MCF 10A (cell line): ENCODE data around the gene CTTNBP2. TPM values are rescaled to one million over a fixed set of nuclear protein-coding genes. Genes with fewer than 3 reads are reported as not detected.

Experiments
- BruUV-seq: library from RNA; stranded (reverse); fragments of 400-500 nt; replicated peaks from 2 replicates; lab custom pipeline; 2021; lab: Mats Ljungman, UMichigan
- CTCF ChIA-PET: fragments of 300-600 bp; sonication (Branson Sonifier 250); formaldehyde crosslinking; extraction: SDS; loops from one replicate; lab custom pipeline; 2021; ENCODE audit warnings: antibody characterized with exemption, inconsistent platforms; lab: Yijun Ruan, JAX
- POLR2A ChIA-PET: fragments of 300-600, 350-650 bp; sonication (Branson Sonifier 250); formaldehyde crosslinking; extraction: SDS; loops from one replicate; lab custom pipeline; 2020; ENCODE audit warnings: antibody characterized with exemption, inconsistent platforms; lab: Yijun Ruan, JAX
- DNase-seq: peaks from one replicate; pipeline ENCODE4 v3.0.0-alpha.2; 2018; ENCODE audit not compliant: unreplicated experiment
- H3K27ac Mint-ChIP-seq: one replicate; pipeline ENCODE4 v1.8.0; 2022; ENCODE audit warnings: mild to moderate bottlenecking, low read depth, mixed read lengths; ENCODE audit not compliant: unreplicated experiment
- H3K27me3 Mint-ChIP-seq: one replicate; pipeline ENCODE4 v1.8.0; 2022; ENCODE audit warnings: mixed read lengths; ENCODE audit not compliant: insufficient read depth, unreplicated experiment
- H3K36me3 Mint-ChIP-seq: one replicate; pipeline ENCODE4 v1.8.0; 2022; ENCODE audit warnings: mild to moderate bottlenecking, moderate library complexity, mixed read lengths; ENCODE audit not compliant: insufficient read depth, unreplicated experiment
- H3K4me1 Mint-ChIP-seq: one replicate; pipeline ENCODE4 v1.8.0; 2022; ENCODE audit warnings: mixed read lengths; ENCODE audit not compliant: insufficient read depth, unreplicated experiment
- H3K4me3 Mint-ChIP-seq: one replicate; pipeline ENCODE4 v1.8.0; 2022; ENCODE audit warnings: mild to moderate bottlenecking, moderate library complexity, mixed read lengths; ENCODE audit not compliant: unreplicated experiment
- H3K9me3 Mint-ChIP-seq: one replicate; pipeline ENCODE4 v1.8.0; 2022; ENCODE audit warnings: mixed read lengths; ENCODE audit not compliant: unreplicated experiment
- intact Hi-C: fragments of 100-400 bp; cut with micrococcal nuclease; formaldehyde crosslinking; loops from 2 replicates; pipeline ENCODE4 v1.14.1; 2022
- total RNA-seq: library from RNA; stranded (reverse); gene quantifications from 2 replicates; pipeline ENCODE4 v1.2.3, GENCODE V29; 2022
- TF ChIP-seq, protein P1 (sequence below): fragments of 200-600 bp; IDR thresholded peaks from one replicate; pipeline ENCODE4 v1.8.0; 2022; ENCODE audit warnings: antibody characterized with exemption, mild to moderate bottlenecking; ENCODE audit not compliant: unreplicated experiment

The CTTNBP2 gene
- total RNA-seq, 1 experiment from 2014 or later = 0.98 TPM

- Mint-ChIP-seq H3K9me3 (no peaks in the 10 kb centered on the region), H3K4me3 (no peak overlapping the region), H3K36me3 (no peaks in the 10 kb centered on the region), H3K4me1 (no peaks in the 10 kb centered on the region), H3K27ac (no peak overlapping the region), H3K27me3 (peaks cover 21% of the 10 kb centered on the region)
- intact Hi-C loops = no loop called here
- no peak for DNase-seq
- CTCF ChIA-PET = interaction anchor here (0.6 to 1.2 kb wide), 3 partner anchors 9 to 26 kb away, joined by 4 to 7 read pairs (median 5); no protein-coding TSS in a partner anchor
- TF ChIP-seq, protein P1, sequence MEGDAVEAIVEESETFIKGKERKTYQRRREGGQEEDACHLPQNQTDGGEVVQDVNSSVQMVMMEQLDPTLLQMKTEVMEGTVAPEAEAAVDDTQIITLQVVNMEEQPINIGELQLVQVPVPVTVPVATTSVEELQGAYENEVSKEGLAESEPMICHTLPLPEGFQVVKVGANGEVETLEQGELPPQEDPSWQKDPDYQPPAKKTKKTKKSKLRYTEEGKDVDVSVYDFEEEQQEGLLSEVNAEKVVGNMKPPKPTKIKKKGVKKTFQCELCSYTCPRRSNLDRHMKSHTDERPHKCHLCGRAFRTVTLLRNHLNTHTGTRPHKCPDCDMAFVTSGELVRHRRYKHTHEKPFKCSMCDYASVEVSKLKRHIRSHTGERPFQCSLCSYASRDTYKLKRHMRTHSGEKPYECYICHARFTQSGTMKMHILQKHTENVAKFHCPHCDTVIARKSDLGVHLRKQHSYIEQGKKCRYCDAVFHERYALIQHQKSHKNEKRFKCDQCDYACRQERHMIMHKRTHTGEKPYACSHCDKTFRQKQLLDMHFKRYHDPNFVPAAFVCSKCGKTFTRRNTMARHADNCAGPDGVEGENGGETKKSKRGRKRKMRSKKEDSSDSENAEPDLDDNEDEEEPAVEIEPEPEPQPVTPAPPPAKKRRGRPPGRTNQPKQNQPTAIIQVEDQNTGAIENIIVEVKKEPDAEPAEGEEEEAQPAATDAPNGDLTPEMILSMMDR = no peak
- POLR2A ChIA-PET = interaction anchor here (0.7 kb wide), 1 partner anchor 431 kb away, joined by 3 read pairs; no protein-coding TSS in a partner anchor
- no TSS peak for BruUV-seq
Measured at GRCh38 chr7:117766913-117767312, 106.3 kb downstream of the CTTNBP2 start.

DNA sequence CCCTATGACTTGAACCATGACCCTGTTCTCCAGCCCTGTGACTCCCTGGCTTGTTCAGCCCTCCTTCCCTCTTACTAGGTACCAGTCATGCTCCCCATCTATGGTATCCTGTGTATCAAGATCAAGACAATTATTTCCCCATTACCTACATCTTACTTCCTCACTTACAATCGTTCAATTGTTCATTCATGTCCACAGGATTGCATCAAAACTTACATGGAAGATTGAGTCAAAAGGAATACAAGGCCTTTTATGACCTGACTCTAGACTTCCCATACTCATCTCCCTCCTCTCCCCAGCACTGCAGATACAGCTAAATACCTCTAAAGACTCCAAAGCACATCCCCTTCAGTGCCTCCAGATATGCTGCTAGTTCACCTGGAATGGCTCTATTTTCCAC, 109.2 kb downstream of the CTTNBP2 start:
- BruUV-seq = no TSS peak
- Mint-ChIP-seq H3K4me3 (no peak overlapping the region), H3K4me1 (no peaks in the 10 kb centered on the region), H3K36me3 (no peaks in the 10 kb centered on the region), H3K9me3 (no peaks in the 10 kb centered on the region), H3K27ac (no peak overlapping the region), H3K27me3 (peaks cover 7% of the 10 kb centered on the region)
- ChIA-PET CTCF (interaction anchor here (1.0 to 1.1 kb wide), 2 partner anchors 13 to 116 kb away, joined by 3 read pairs; no protein-coding TSS in a partner anchor), POLR2A (interaction anchor here (0.6 kb wide), 1 partner anchor 1467 kb away, joined by 3 read pairs; no protein-coding TSS in a partner anchor)
- intact Hi-C loops = no loop called here
- TF ChIP-seq, protein P1 = no peak
- DNase-seq = no peak

DNA sequence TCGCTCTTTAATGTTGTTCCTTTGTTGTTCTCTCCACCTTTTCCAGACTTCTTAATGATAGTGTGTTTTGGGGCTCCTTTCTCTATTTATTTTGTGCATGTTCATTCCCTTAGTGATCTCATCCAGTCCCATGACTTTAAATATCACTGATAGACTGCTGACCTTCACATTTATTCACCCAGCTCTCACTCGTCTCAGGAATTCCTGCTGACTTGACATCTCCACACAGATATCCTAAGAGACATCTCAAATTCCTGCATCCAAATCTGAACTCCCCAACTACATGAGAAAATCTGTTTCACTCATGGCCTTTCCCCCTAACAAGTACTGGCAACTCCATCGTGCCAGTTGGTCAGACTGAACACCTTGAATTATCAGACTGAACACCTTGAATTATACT, 111.2 kb downstream of the CTTNBP2 start:
- H3K4me1 Mint-ChIP-seq = no peaks in the 10 kb centered on the region
- peaks cover 7% of the 10 kb centered on the region for H3K27me3 Mint-ChIP-seq
- no peak overlapping the region for H3K27ac Mint-ChIP-seq
- H3K4me3 Mint-ChIP-seq = no peak overlapping the region
- POLR2A ChIA-PET = no interaction called here
- DNase-seq = no peak
- H3K9me3 Mint-ChIP-seq = no peaks in the 10 kb centered on the region
- CTCF ChIA-PET = interaction anchor here (1.6 kb wide), 1 partner anchor 12 kb away, joined by 8 read pairs; no protein-coding TSS in a partner anchor
- H3K36me3 Mint-ChIP-seq = no peaks in the 10 kb centered on the region
- BruUV-seq = no TSS peak
- intact Hi-C loops = no loop called here
- TF ChIP-seq, protein P1 = no peak

DNA sequence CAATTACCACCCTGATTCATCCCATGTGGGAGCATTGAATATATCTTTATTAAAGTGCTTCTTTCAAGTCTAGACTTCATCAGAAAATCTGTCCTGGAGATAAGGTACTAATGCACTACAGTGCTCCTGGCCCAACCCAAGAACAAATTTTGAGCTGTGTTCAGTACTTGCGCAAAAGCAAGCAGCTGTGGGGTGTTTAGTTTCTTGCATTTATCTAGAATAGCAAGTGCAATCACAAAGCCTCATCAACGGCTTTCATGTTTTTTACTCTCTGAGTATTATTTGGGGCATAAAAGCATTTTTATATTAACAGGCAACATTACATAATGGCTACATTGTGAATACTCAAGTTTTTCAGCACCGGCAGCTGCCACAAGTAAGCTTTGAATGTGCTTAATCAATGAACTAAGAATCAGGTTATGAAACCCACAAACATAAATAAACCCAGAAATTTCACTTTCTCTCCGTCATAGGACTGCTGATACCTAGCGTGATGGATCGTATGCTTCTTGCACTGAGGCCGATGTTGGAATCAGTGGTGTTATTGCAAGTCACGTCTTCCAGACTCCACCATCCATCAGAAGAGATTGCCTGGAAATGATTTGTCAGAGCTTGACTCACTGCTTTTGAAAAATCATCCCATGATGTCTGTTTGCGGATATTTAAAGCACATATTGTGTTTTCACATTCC, 113.1 kb downstream of the CTTNBP2 start:
- Mint-ChIP-seq H3K36me3 (no peaks in the 10 kb centered on the region), H3K9me3 (no peaks in the 10 kb centered on the region), H3K4me1 (no peaks in the 10 kb centered on the region), H3K27ac (no peak overlapping the region), H3K4me3 (no peak overlapping the region), H3K27me3 (peaks cover 7% of the 10 kb centered on the region)
- ChIA-PET CTCF (interaction anchor here (0.6 to 1.2 kb wide), 3 partner anchors 9 to 394 kb away, joined by 3 to 8 read pairs (median 3); no protein-coding TSS in a partner anchor), POLR2A (interaction anchor here (0.6 kb wide), 1 partner anchor 443 kb away, joined by 4 read pairs; no protein-coding TSS in a partner anchor)
- intact Hi-C loops = no loop called here
- no peak for DNase-seq
- BruUV-seq = no TSS peak
- TF ChIP-seq, protein P1 = no peak
